Measurements from ENCODE around the gene CCDC51. TPM values are rescaled to one million over a fixed set of nuclear protein-coding genes. Genes with fewer than 3 reads are reported as not detected.

The CCDC51 gene
- total RNA-seq, 1 experiment from 2014 or later: 27.8 TPM

GRCh38 chr3:48456456-48456855 is 16.5 kb upstream of the CCDC51 start:
- Histone ChIP-seq H3K4me2 (ENCODE audit: low read length) (no peak overlapping the region), H3K27me3 (ENCODE audit: low read length) (no peaks in the 10 kb centered on the region), H3K9me2 (replicated peaks; ENCODE audit: low read length) (no peaks in the 10 kb centered on the region), H3K36me3 (ENCODE audit: low read depth, low read length) (peaks cover 61% of the 10 kb centered on the region), H3K4me3 (ENCODE audit: low read length) (no peak overlapping the region), H3K9ac (ENCODE audit: low read length) (no peak overlapping the region), H2AFZ (ENCODE audit: low read length) (no peak overlapping the region), H4K20me1 (ENCODE audit: low read length) (no peaks in the 10 kb centered on the region), H3K9me3 (ENCODE audit: low read length) (no peaks in the 10 kb centered on the region), H3K27ac (ENCODE audit: low read length) (no peak overlapping the region), H3K4me1 (ENCODE audit: insufficient read depth, low read length) (no peaks in the 10 kb centered on the region), H3K79me2 (ENCODE audit: low read length) (no peaks in the 10 kb centered on the region), H3F3A (ENCODE audit: low read length, unreplicated experiment) (no peaks in the 10 kb centered on the region)
- ATAC-seq (no peak), DNase-seq (no peak)
- CTCF ChIA-PET: no interaction called here
- POLR2A ChIA-PET (ENCODE audit: unreplicated experiment): interaction anchor here (0.7 kb wide), 1 partner anchor 36 kb away, joined by 4 read pairs; no protein-coding TSS in a partner anchor
- TF ChIP-seq EZH2 (IDR thresholded peaks at IDR 0.05; ENCODE audit: low read length, unreplicated experiment): no peak
- intact Hi-C loops (cut with micrococcal nuclease): no loop called here
- no TSS peak for BruUV-seq (replicated peaks)

- no peak overlapping the region for H3K4me2 ChIP-seq (ENCODE audit: low read length)
- POLR2A ChIA-PET (ENCODE audit: unreplicated experiment): no interaction called here
- DNase-seq (no peak), ATAC-seq (no peak)
- H3K9me2 ChIP-seq (replicated peaks; ENCODE audit: low read length): no peaks in the 10 kb centered on the region
- no peaks in the 10 kb centered on the region for H3K9me3 ChIP-seq (ENCODE audit: low read length)
- CTCF ChIA-PET: interaction anchor here (0.7 kb wide), 1 partner anchor 11 kb away, joined by 3 read pairs; no protein-coding TSS in a partner anchor
- no peak overlapping the region for H3K9ac ChIP-seq (ENCODE audit: low read length)
- no peaks in the 10 kb centered on the region for H4K20me1 ChIP-seq (ENCODE audit: low read length)
- no peak overlapping the region for H3K27ac ChIP-seq (ENCODE audit: low read length)
- BruUV-seq (replicated peaks): no TSS peak
- H3K27me3 ChIP-seq (ENCODE audit: low read length): no peaks in the 10 kb centered on the region
- intact Hi-C loops (cut with micrococcal nuclease): no loop called here
- peaks cover 24% of the 10 kb centered on the region for H3K79me2 ChIP-seq (ENCODE audit: low read length)
- no peak overlapping the region for H2AFZ ChIP-seq (ENCODE audit: low read length)
- H3K4me1 ChIP-seq (ENCODE audit: insufficient read depth, low read length): peaks cover 14% of the 10 kb centered on the region
- peaks cover 28% of the 10 kb centered on the region for H3K36me3 ChIP-seq (ENCODE audit: low read depth, low read length)
- no peak for TF ChIP-seq EZH2 (IDR thresholded peaks at IDR 0.05; ENCODE audit: low read length, unreplicated experiment)
- no peak for TF ChIP-seq CTCF (conservative IDR thresholded peaks at IDR 0.05; ENCODE audit: low read depth, low read length)
- TF ChIP-seq EZH2phosphoT487 (IDR thresholded peaks at IDR 0.05; ENCODE audit: borderline replicate concordance, low read length): no peak
- H3K4me3 ChIP-seq (ENCODE audit: low read length): no peak overlapping the region
- H3F3A ChIP-seq (ENCODE audit: low read length, unreplicated experiment): no peaks in the 10 kb centered on the region
These were observed 11.4 kb upstream of the CCDC51 start for GRCh38 chr3:48451270-48451669.

GRCh38 chr3:48446425-48447193 is 6.7 kb upstream of the CCDC51 start, which contains the start of gene ATRIP:
Gene ATRIP, plus strand, starts transcription at chr3:48446737. Its CDS starts 109 bp downstream, at chr3:48446846.
- Histone ChIP-seq H3K36me3 (ENCODE audit: low read depth, low read length) (peaks cover 13% of the 10 kb centered on the region), H3K4me3 (ENCODE audit: low read length) (peak within 1 kb of the TSS; percentile 98), H3K79me2 (ENCODE audit: low read length) (peaks cover 44% of the 10 kb centered on the region), H2AFZ (ENCODE audit: low read length) (peak within 1 kb of the TSS; percentile 92), H3K4me1 (ENCODE audit: insufficient read depth, low read length) (peaks cover 30% of the 10 kb centered on the region), H3F3A (ENCODE audit: low read length, unreplicated experiment) (peaks cover 12% of the 10 kb centered on the region), H3K27me3 (ENCODE audit: low read length) (no peaks in the 10 kb centered on the region), H3K27ac (ENCODE audit: low read length) (peak within 1 kb of the TSS; percentile 38), H3K9me3 (ENCODE audit: low read length) (no peaks in the 10 kb centered on the region), H3K9me2 (replicated peaks; ENCODE audit: low read length) (no peaks in the 10 kb centered on the region), H4K20me1 (ENCODE audit: low read length) (peaks cover 3% of the 10 kb centered on the region), H3K4me2 (ENCODE audit: low read length) (peak within 1 kb of the TSS; percentile 87), H3K9ac (ENCODE audit: low read length) (peak within 1 kb of the TSS; percentile 81)
- DNase-seq (peak; percentile 93), ATAC-seq (peak; percentile 89)
- ChIA-PET POLR2A (ENCODE audit: unreplicated experiment) (interaction anchor here (0.5 to 0.7 kb wide), 5 partner anchors 103 to 643 kb away, joined by 3 to 8 read pairs (median 4); no protein-coding TSS in a partner anchor), CTCF (interaction anchor here (0.6 to 3.3 kb wide), 3 partner anchors 11 to 215 kb away, joined by 3 to 39 read pairs (median 6); no protein-coding TSS in a partner anchor)
- no peak for TF ChIP-seq EZH2 (IDR thresholded peaks at IDR 0.05; ENCODE audit: low read length, unreplicated experiment)
- TF ChIP-seq EZH2phosphoT487 (IDR thresholded peaks at IDR 0.05; ENCODE audit: borderline replicate concordance, low read length): no peak
- TF ChIP-seq CTCF (conservative IDR thresholded peaks at IDR 0.05; ENCODE audit: low read depth, low read length): no peak
- BruUV-seq (replicated peaks): no TSS peak
- intact Hi-C loops (cut with micrococcal nuclease): loop anchor here (5.0 kb wide), 1 partner anchor 111 kb away; the partner anchor contains the start of gene PFKFB4
